ENCODE measurements around the gene ZNF750. TPM values are rescaled to one million over a fixed set of nuclear protein-coding genes. Genes with fewer than 3 reads are reported as not detected.
A peak's percentile ranks its signal among the peaks of the same experiment; 100 is the strongest.

Gene ZNF750
- total and polyA plus RNA-seq, 2 of the 13 experiments (the other 11 are each of a cell fraction or from before 2014, with no cell fraction given) = not detected

GRCh38 chr17:82887255-82888164, 47.7 kb upstream of the ZNF750 start (continued):
- TF ChIP-seq EP300 (IDR thresholded peaks at IDR 0.05; ENCODE audit: low read depth in 2 of 2, low read length in 2 of 2) (peak in 1 of 2 experiments; percentile 38; a peak in 1 of 4 replicates), EP300 (CRISPR knock-in tag; IDR thresholded peaks at IDR 0.05; ENCODE audit: borderline replicate concordance) (no peak), HOXA3 (CRISPR knock-in tag; IDR thresholded peaks at IDR 0.05) (peak; percentile 76), SIN3B (IDR thresholded peaks at IDR 0.05; ENCODE audit: low read length) (no peak), ZFP90 (CRISPR knock-in tag; IDR thresholded peaks at IDR 0.05; ENCODE audit: borderline replicate concordance) (no peak), SOX6 (IDR thresholded peaks at IDR 0.05) (no peak), SOX6 (CRISPR knock-in tag; IDR thresholded peaks at IDR 0.05) (peak; percentile 64), ZBTB21 (CRISPR knock-in tag; IDR thresholded peaks at IDR 0.05) (peak; percentile 33; the same call in 1 of the 2 replicates)
- TF ChIP-seq, protein P1, sequence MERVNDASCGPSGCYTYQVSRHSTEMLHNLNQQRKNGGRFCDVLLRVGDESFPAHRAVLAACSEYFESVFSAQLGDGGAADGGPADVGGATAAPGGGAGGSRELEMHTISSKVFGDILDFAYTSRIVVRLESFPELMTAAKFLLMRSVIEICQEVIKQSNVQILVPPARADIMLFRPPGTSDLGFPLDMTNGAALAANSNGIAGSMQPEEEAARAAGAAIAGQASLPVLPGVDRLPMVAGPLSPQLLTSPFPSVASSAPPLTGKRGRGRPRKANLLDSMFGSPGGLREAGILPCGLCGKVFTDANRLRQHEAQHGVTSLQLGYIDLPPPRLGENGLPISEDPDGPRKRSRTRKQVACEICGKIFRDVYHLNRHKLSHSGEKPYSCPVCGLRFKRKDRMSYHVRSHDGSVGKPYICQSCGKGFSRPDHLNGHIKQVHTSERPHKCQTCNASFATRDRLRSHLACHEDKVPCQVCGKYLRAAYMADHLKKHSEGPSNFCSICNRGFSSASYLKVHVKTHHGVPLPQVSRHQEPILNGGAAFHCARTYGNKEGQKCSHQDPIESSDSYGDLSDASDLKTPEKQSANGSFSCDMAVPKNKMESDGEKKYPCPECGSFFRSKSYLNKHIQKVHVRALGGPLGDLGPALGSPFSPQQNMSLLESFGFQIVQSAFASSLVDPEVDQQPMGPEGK (CRISPR knock-in tag; IDR thresholded peaks at IDR 0.05) = peak; percentile 38; the same call in 1 of the 2 replicates
- TF ChIP-seq, protein P2, sequence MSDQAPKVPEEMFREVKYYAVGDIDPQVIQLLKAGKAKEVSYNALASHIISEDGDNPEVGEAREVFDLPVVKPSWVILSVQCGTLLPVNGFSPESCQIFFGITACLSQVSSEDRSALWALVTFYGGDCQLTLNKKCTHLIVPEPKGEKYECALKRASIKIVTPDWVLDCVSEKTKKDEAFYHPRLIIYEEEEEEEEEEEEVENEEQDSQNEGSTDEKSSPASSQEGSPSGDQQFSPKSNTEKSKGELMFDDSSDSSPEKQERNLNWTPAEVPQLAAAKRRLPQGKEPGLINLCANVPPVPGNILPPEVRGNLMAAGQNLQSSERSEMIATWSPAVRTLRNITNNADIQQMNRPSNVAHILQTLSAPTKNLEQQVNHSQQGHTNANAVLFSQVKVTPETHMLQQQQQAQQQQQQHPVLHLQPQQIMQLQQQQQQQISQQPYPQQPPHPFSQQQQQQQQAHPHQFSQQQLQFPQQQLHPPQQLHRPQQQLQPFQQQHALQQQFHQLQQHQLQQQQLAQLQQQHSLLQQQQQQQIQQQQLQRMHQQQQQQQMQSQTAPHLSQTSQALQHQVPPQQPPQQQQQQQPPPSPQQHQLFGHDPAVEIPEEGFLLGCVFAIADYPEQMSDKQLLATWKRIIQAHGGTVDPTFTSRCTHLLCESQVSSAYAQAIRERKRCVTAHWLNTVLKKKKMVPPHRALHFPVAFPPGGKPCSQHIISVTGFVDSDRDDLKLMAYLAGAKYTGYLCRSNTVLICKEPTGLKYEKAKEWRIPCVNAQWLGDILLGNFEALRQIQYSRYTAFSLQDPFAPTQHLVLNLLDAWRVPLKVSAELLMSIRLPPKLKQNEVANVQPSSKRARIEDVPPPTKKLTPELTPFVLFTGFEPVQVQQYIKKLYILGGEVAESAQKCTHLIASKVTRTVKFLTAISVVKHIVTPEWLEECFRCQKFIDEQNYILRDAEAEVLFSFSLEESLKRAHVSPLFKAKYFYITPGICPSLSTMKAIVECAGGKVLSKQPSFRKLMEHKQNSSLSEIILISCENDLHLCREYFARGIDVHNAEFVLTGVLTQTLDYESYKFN (CRISPR knock-in tag; conservative IDR thresholded peaks at IDR 0.05) = peak; percentile 43; the same call in 1 of the 2 replicates
